ENCODE data around the gene CACNA1S.

Gene CACNA1S

DNA sequence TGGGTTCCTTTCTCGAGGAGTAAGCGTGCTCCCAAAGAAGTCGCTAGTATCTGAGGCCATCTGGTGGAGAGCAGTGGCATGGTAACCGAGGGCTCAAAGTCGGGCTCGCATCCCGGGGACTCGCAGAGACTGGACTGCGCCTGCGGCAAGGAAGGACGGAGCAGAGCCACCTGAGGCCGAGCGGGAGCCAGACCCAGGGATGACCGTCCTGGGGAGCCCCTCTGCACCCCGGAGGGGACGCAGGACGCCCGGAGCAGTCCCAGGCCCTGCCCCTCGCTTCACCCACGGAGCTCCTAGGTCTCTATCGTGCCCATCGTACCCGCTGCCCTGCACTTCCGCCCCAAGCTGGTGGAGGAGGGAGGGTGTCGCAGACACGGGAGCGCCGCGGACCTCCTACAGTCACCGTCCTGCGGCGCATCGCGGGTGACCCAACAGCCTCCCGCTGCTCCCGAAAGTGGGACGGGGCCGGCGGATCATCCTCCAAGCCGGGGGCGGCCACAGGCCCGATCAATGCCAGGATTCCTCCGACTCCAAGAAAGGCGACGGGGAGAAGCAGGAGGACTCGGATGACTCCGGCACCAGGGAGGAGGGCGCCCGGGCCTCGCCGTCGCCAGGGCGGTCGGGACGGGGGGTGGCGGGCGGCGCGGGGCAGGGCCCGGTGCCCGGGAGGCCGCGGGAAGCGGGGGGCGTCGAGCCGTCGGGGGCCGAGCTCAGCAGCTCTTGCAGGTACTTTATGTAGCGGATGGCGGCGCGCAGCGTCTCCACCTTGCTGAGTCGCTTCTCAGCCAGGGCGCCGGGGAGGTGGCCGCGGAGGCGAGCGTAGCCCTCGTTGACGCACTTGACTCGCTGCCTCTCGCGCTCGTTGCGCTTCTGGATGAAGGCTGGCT lies 2.3 kb upstream of the CACNA1S start:
- DNase-seq = peak; percentile 61 to 78

GRCh38 chr1:201113451-201114244 lies 1.4 kb upstream of the CACNA1S start:
- DNase-seq = no peak

DNA sequence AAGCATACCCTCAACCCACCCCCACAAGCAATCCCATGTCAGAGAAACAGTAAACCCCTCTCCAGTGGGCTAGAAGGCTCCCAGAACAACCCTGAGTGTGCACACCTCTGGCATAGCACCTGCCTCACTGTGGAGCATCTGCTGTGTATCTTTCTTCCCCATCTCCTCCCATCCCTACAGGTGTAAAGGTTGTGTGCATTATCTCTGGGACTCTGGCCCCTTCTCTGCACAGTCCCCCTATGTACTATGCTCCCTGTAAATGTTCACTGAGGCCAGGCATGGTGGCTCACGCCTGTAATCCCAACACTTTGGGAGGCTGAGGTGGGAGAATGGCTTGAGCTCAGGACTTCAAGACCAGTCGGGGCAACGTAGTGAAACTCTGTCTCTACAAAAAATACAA lies 700 bp upstream of the CACNA1S start:
- no peak for DNase-seq

DNA sequence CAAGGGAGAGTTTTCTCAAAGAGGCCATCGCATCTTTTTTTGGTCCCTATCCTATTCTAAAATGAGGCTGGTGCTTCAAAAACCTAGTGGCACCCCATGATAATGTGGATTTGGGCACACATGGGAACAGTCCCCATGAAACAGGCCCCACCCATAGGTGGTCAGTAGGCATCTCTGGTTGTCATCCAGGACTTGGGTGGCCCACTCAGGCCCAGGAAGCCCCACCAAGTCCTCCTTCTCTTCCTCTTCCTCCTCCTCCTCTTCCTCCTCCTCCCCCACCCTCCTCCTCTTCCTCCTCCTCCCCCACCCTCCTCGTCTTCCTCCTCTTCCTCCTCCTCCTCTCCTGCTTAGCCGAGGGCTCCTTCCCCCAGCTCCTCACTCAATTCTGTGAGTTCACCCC lies 554 bp downstream of the CACNA1S start:
- no peak for DNase-seq

DNA sequence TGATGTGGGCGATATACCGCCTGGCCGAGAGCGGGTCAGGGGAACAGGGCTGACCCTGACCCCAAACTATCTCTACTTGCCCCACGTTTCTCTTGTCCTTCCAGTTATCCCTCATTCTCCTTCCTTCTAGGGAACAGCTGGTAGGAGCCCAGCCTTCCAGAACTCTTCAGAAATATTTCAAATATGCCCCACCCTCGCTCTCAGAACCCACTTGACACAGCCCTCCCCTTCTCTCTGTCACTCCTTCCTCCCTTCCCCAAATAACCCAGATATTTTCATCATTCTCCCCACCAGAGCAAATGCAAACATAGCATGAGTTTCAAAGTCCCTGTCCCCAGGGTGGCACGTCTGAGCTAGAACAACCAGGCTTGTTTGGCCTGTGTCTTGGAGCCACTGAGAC lies 1.1 kb downstream of the CACNA1S start:
- no peak for DNase-seq

DNA sequence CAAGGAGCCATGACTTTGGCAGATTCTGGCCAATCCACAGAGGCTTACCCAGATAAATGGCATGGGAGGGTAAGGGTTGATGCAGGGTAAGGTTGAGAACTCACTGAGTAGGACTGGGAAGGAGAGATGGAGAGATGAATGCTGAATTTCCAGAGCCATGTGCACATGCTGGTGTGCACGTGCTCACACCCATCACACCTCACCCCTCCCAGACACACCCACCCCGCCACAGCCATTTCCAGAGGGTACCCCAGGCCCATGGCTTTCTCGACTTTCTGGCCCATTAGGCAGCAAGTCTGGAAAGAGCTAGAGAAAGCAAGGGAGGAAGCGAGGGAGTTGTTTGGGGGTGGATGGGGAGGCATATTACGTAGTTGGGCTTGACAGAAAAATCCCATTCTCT lies 1.6 kb downstream of the CACNA1S start:
- DNase-seq = no peak

- no peak for DNase-seq
These were observed 2.1 kb downstream of the CACNA1S start for GRCh38 chr1:201110138-201110537.

GRCh38 chr1:201109651-201110050 lies 2.6 kb downstream of the CACNA1S start:
- no peak for DNase-seq

DNA sequence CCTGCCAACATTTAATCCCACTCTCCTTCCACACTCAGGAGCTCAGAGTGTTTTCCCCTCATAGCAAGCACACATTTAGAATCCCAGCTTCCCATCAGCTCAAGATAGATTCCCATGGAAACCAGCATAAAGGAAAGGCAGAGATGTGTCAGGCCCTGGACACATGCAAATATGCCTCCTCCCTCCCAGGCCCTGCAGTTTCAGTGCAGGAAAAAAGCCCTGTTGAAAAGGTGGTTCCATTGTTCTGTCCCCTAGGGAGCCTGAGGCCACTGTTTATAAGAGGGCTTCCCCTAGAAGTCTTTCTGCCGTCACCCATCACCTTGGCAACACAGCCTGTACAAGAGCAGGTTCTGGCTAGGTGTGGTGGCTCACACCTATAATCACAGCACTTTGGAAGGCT lies 3.6 kb downstream of the CACNA1S start:
- DNase-seq = no peak

DNA sequence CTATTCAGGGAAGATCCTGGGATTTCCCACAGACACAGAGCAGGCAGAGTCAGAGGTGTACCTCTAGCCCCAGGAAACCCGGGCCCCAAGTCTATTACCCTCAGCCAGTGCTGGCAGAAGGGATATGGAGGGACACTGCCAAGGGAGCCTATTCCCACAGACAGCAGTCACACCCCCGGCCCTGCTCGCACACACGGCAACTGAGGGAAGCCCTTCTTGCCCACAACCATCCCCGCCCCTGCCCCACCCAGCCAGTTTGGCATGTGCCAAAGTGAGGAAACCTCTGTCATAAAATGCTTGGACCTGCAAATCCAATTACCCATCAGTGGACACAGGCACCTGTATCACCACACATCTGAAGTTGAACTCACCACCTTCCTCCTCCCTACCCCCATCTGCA lies 6.5 kb downstream of the CACNA1S start:
- DNase-seq = no peak

DNA sequence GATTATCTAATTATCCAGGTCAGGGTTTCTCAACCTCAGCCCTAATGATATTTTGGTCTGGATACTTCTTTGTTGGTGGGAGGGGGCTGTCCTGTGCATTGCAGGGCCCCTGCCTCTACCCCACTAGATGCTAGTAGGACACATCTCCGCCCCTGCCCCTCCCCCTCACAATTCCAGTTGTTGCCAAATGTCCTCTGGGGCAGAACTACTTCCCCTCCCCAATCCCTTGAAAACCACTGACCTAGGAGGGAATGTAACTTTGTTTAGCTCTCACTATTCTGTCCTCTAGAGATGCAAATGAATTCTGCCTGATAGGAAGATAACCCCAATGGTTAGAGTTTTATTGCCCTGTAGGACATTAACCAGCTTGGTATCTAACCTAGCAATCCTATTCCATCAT lies 8.1 kb downstream of the CACNA1S start:
- no peak for DNase-seq

DNA sequence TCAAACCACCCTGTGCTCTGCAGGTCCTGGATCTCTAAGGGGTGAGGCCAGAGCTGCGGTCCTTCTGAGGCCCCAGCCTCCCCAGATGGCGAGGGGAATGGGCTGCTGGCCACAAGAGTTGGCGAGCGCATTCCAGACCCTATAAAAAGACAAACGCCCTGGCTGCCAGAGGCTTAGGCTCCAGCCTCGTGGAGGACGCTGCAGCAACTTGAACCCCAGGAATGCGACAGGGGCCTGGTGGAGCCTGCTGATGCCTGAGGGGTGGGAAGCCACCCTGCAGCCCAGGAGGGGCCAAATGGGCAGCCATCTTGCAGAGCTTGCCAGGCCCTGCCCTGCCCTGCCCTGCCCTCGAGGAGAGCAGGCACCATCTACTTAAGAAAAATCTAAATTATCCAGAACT lies 8.6 kb downstream of the CACNA1S start:
- no peak for DNase-seq

GRCh38 chr1:201100169-201100930 lies 11.9 kb downstream of the CACNA1S start:
- no peak for DNase-seq

DNA sequence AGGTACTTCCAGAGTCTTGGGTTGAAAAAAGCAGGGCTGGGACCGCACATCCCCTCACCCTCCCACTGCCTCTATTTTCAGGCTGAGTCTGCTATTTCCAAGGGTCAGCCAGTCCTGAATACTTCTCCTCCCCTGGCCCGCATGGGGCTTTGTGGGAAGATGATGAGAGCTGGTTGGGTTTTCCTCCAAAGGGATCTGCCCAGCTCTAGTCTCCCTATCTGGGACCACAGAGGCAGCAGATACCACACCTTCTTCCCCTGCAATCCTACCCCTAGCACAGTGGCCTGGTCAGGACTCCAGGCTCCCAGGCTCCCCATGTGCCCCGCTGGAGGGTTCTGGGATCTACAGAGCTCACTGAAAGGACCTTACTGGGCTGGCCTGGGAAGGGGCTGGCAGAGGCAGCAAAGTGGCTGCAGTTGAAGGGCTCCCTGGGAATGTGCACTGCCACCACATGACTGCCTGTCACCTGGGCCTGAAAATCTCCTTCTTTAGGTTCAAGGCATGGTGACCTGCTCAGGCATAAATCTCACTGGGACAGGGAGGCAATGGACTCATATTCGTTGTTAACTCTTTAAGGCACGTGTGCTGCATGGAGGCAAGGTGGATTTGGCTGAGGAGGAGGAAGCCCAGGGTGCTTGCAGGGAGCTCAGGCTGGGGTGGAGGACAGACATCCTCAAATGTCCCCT lies 13.1 kb downstream of the CACNA1S start:
- DNase-seq = no peak

- no peak for DNase-seq
These were observed 15.0 kb downstream of the CACNA1S start for GRCh38 chr1:201096977-201097856.

DNA sequence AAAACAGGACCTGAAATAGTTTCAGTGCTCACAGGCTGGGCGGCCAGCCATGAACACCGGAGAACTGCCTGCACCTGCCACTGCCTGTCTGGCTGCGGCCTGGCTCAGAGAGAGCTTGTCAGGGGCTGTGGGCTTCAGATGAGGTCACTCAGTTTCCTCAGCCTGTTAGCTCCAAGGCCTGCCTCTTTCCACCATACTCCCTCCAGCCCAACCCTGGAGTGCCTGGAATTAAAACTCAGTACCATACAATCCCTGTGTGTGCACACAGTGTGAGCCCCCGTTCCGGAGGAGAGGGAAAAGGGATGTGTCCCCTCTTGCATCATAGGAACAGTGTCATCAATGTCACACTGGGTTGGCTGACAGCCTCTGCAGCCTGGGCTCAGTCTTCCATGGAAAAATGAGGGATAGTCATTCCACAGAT lies 16.2 kb downstream of the CACNA1S start:
- no peak for DNase-seq

GRCh38 chr1:201095581-201095980 lies 16.6 kb downstream of the CACNA1S start:
- no peak for DNase-seq

DNA sequence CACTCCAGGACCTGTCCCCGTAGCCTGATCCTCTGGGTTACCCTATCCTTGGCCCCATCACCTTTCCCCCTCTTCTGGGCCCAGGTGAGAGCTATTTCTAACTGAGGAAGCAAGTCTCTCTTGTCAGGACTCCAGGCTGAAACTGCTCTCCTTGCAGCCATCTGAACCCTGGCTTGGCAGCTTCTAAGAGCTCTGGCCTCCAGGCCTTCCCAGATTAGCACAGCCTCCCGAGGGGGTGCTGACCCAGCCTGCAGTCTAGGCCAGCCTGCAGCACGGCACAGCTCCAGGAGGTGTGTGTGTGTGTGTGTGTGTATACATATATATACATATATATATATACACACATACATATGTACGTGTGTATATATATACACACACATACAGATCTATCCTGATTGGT lies 17.4 kb downstream of the CACNA1S start:
- no peak for DNase-seq

GRCh38 chr1:201093962-201094361 lies 18.3 kb downstream of the CACNA1S start:
- no peak for DNase-seq

GRCh38 chr1:201093561-201093960 lies 18.7 kb downstream of the CACNA1S start:
- no peak for DNase-seq

- no peak for DNase-seq
These were observed 19.5 kb downstream of the CACNA1S start for GRCh38 chr1:201092738-201093137.

DNA sequence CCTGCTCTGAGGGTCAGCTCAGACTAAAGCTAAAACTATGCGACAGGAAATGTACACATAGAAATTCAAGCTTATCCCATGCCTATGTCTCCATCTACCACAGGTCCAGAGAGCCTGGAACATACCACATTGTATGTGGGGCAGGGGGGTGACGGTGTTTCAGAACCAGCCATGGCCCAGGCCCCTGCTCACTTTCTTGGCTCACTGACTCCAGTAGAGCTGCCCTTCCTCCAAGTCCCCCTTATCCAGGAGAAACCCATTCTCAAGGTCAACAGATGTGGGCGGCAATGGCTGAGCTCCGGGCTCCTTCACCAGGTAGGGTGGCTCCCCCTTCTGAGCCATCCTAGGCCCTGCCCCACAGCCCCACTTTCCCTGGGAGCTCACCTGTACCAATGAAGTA lies 21.0 kb downstream of the CACNA1S start:
- no peak for DNase-seq

All from CD4-positive, alpha-beta T cell treated with Interferon alpha-2 for 1 hour (primary cell).